ENCODE results near the gene CDH22.

DNA sequence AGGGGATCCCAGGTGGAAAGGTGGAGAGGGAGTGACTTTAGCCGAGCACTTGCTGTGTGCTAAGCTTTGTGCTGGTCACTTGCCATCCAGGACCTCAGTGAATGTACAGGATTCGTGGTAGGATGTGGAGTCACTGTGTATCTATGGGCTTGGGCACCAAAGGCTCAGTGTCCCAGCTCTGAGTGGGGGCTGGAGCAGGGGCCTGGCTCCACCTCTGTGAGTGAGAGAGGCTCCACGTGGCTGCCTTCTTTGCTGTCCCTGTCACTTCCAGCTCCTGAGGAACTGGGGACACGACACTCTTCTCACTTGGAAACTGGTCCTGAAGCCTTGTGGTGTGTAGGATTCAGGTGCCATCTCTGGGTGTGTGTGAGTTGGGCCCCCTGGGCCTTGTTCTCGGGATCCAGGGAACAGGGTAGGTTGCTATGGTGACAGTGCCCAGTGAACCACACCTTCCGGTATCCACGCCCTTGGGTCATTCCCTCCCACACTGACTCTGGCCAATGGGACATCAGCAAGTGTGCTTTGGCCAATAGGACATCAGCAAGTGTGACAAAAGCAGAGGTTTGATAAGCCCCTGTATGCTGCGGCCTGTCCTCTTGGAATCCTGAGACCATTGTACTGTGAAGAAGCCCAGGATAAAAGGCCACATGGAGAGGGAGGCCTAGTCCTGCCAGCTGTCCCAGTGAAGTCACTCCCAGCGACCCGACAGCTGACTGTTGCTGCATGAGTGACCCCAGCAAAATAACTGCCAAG lies 87.7 kb downstream of the CDH22 start:
- TF ChIP-seq, protein P1, sequence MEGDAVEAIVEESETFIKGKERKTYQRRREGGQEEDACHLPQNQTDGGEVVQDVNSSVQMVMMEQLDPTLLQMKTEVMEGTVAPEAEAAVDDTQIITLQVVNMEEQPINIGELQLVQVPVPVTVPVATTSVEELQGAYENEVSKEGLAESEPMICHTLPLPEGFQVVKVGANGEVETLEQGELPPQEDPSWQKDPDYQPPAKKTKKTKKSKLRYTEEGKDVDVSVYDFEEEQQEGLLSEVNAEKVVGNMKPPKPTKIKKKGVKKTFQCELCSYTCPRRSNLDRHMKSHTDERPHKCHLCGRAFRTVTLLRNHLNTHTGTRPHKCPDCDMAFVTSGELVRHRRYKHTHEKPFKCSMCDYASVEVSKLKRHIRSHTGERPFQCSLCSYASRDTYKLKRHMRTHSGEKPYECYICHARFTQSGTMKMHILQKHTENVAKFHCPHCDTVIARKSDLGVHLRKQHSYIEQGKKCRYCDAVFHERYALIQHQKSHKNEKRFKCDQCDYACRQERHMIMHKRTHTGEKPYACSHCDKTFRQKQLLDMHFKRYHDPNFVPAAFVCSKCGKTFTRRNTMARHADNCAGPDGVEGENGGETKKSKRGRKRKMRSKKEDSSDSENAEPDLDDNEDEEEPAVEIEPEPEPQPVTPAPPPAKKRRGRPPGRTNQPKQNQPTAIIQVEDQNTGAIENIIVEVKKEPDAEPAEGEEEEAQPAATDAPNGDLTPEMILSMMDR (IDR thresholded peaks at IDR 0.05; ENCODE audit: low read depth, low read length): no peak
- TF ChIP-seq EZH2phosphoT487 (IDR thresholded peaks at IDR 0.05; ENCODE audit: low read depth): no peak
